ENCODE results near the gene PARD3B. TPM values are rescaled to one million over a fixed set of nuclear protein-coding genes. Genes with fewer than 3 reads are reported as not detected.

PARD3B gene
- total and polyA plus RNA-seq, 2 of the 8 experiments (the other 6 are each of a cell fraction or from before 2014, with no cell fraction given): 1.2 to 5.7 TPM

DNA sequence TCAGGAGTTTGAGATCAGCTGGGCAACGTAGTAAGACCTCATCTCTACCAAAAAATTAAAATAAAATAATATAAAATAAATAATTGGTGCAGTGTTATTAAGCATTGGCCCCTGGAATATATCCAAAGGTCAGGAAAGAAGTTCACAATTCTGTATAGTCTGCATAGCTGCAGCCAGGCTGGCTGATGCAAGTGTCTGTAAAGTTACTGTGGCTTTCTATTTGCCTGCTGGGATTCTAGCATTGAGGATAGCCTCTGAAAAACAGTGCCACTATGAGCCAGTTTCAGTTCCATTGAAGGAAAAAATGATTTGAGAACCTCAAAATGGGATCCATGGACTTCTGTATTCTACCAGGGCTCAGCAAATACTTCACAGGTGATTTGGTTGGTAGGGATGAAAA is 208.6 kb downstream of the PARD3B start:
- Histone ChIP-seq H3K79me2 (ENCODE audit: control insufficient read depth in 1 of 2, insufficient read depth in 2 of 2, low read length in 2 of 2) (no peaks in the 10 kb centered on the region), H4K91ac (replicated peaks; ENCODE audit: insufficient read length, low read length) (no peak overlapping the region), H3K14ac (ENCODE audit: insufficient read length) (no peak overlapping the region), H3K23me2 (ENCODE audit: low read depth, low read length) (no peaks in the 10 kb centered on the region), H3K4ac (replicated peaks; ENCODE audit: insufficient read length, low read depth, low read length) (no peak overlapping the region), H3K23ac (ENCODE audit: insufficient read length) (no peak overlapping the region), H2BK15ac (ENCODE audit: low read length) (no peak overlapping the region), H3K9me3 (ENCODE audit: insufficient read depth in 2 of 2, low read depth in 1 of 2, low read length in 1 of 2) (no peaks in the 10 kb centered on the region), H4K5ac (ENCODE audit: insufficient read length, low read depth, low read length) (no peak overlapping the region), H4K8ac (ENCODE audit: extremely low read depth, insufficient read depth, low read length) (no peak overlapping the region), H2BK5ac (ENCODE audit: low read depth, low read length) (no peak overlapping the region), H3K36me3 (ENCODE audit: control insufficient read depth in 2 of 4, insufficient read depth in 4 of 4, low read length in 3 of 4) (no peaks in the 10 kb centered on the region), H2AFZ (ENCODE audit: low read length) (no peak overlapping the region), H2BK120ac (replicated peaks; ENCODE audit: low read depth, low read length) (no peak overlapping the region), H3K9ac (replicated peaks in 1 of 4; ENCODE audit: extremely low read depth in 1 of 4, low read depth in 3 of 4, low read length in 3 of 4) (no peak overlapping the region), H3K4me2 (ENCODE audit: insufficient read depth in 1 of 2, low read depth in 2 of 2, low read length in 2 of 2) (no peak overlapping the region), H3K79me1 (ENCODE audit: low read depth, low read length) (no peaks in the 10 kb centered on the region), H3K27me3 (replicated peaks in 1 of 4; ENCODE audit: control insufficient read depth in 3 of 4, extremely low read depth in 1 of 4, insufficient read depth in 3 of 4, low read length in 3 of 4) (no peaks in the 10 kb centered on the region), H3K18ac (ENCODE audit: extremely low read depth, low read length) (no peak overlapping the region), H4K20me1 (replicated peaks in 1 of 2; ENCODE audit: control insufficient read depth in 1 of 2, insufficient read depth in 2 of 2, low read length in 2 of 2) (no peaks in the 10 kb centered on the region), H2BK20ac (ENCODE audit: low read length) (no peak overlapping the region), H3K27ac (ENCODE audit: low read depth, low read length) (no peak overlapping the region), H2AK5ac (ENCODE audit: low read depth, low read length) (no peak overlapping the region), H2BK12ac (ENCODE audit: low read depth, low read length) (no peak overlapping the region), H3K56ac (replicated peaks; ENCODE audit: insufficient read length, low read depth, low read length) (no peak overlapping the region), H3K4me3 (ENCODE audit: extremely low read depth in 1 of 4, insufficient read depth in 2 of 4, low read depth in 3 of 4, low read length in 4 of 4) (no peak overlapping the region), H3K4me1 (replicated peaks in 1 of 4; ENCODE audit: control insufficient read depth in 3 of 4, insufficient read depth in 4 of 4, low read length in 3 of 4) (0 out of 7 replicates have a peak, but pooled peaks cover 0 to 3% (median 0%) of the 10 kb centered on the region in 4 experiments)
- no peak for DNase-seq (ENCODE audit: low read depth in 1 of 2, low spot score in 2 of 2)
- CTCF ChIA-PET (ENCODE audit: partially characterized antibody): interaction anchor here (0.8 kb wide), 1 partner anchor 493 kb away, joined by 3 read pairs; no protein-coding TSS in a partner anchor
- POLR2A ChIA-PET (ENCODE audit: partially characterized antibody): no interaction called here
- TF ChIP-seq, protein P1, sequence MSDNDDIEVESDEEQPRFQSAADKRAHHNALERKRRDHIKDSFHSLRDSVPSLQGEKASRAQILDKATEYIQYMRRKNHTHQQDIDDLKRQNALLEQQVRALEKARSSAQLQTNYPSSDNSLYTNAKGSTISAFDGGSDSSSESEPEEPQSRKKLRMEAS (IDR thresholded peaks at IDR 0.05): no peak
- TF ChIP-seq CHD1 (IDR thresholded peaks at IDR 0.05; ENCODE audit: low read depth, low read length) (no peak), EZH2 (IDR thresholded peaks at IDR 0.05; ENCODE audit: low read depth, low read length, severe bottlenecking) (no peak), BACH1 (IDR thresholded peaks at IDR 0.05; ENCODE audit: low read length) (no peak), KDM5A (IDR thresholded peaks at IDR 0.05; ENCODE audit: low read length) (no peak)
- TF ChIP-seq, protein P2, sequence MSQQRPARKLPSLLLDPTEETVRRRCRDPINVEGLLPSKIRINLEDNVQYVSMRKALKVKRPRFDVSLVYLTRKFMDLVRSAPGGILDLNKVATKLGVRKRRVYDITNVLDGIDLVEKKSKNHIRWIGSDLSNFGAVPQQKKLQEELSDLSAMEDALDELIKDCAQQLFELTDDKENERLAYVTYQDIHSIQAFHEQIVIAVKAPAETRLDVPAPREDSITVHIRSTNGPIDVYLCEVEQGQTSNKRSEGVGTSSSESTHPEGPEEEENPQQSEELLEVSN (IDR thresholded peaks at IDR 0.05): no peak
- 84% methylated on average over 1 of the region's 1 CpG; no CpG with 5 or more reads in 1 of the 2 experiments for WGBS, 2 experiments (ENCODE audit: extremely low coverage in 1 of 2, insufficient coverage in 1 of 2, insufficient read length in 1 of 2, insufficient replicate concordance in 2 of 2, low coverage in 1 of 2, low lambda C conversion rate in 2 of 2, missing lambda C conversion rate in 1 of 2)
- no peak for FAIRE-seq

Data from H1 (cell line).